ENCODE measurements around the gene CHRNA5. TPM values are rescaled to one million over a fixed set of nuclear protein-coding genes. Genes with fewer than 3 reads are reported as not detected.

The CHRNA5 gene
- total and polyA plus RNA-seq, 9 donors: 0.71 to 1.8 (median 1.2) TPM

- Histone ChIP-seq H3K9me3 (replicated peaks; ENCODE audit: control insufficient read depth, low read depth, low read length) (peaks cover 9% of the 10 kb centered on the region), H3K4me1 (ENCODE audit: control insufficient read depth, insufficient read depth, low read length) (peaks cover 12% of the 10 kb centered on the region), H3K36me3 (ENCODE audit: control insufficient read depth, insufficient read depth, low read length) (no peaks in the 10 kb centered on the region), H3K27me3 (ENCODE audit: control insufficient read depth, insufficient read depth, low read length) (peaks cover 20% of the 10 kb centered on the region), H3K4me3 (ENCODE audit: low read length) (no peak overlapping the region), H3K27ac (ENCODE audit: low read length) (no peak overlapping the region)
- no peak for DNase-seq
- WGBS (ENCODE audit: insufficient coverage): 100% methylated on average over 1 of the region's 2 CpGs
Observed at GRCh38 chr15:78636378-78636859, 71.1 kb downstream of the CHRNA5 start.

DNA sequence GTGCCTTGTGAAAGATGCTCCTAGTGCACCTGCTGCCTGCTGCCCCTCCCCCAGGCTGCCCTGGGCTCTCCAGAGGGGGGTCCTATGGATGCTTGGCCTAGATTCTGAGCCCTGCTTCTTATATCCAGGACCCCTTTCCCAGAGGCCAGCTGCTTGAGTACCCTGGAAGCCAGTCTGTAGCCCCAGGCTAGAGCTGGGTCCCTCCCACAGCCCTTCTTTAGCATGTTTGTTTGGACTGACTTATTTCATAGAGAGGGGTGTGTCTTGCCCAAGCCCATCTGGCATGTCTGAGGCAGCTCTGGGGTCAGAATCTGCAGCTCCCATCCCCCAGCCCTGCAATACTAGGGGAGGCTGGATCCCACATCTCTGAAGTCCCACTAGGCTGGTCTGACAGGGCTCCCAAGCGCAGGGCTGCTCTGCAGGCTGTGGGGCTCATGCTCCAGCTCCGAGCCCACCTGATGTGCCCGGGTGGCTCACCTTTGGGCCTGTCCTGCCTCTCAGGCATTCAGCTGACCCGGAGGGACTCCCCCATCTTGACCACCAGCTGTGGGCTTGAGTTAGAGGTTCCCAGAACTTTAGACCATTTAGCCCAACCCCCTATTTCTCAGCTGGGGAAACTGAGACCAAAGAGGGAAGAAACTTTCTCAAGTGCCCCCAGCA lies 72.6 kb downstream of the CHRNA5 start:
- no peak for DNase-seq
- H3K36me3 ChIP-seq (ENCODE audit: control insufficient read depth, insufficient read depth, low read length): no peaks in the 10 kb centered on the region
- no peak overlapping the region for H3K4me3 ChIP-seq (ENCODE audit: low read length)
- peaks cover 8% of the 10 kb centered on the region for H3K9me3 ChIP-seq (replicated peaks; ENCODE audit: control insufficient read depth, low read depth, low read length)
- H3K27me3 ChIP-seq (ENCODE audit: control insufficient read depth, insufficient read depth, low read length): peaks cover 28% of the 10 kb centered on the region
- no peak overlapping the region for H3K27ac ChIP-seq (ENCODE audit: low read length)
- 74% methylated on average over 3 of the region's 4 CpGs for WGBS (ENCODE audit: insufficient coverage)
- peaks cover 17% of the 10 kb centered on the region for H3K4me1 ChIP-seq (ENCODE audit: control insufficient read depth, insufficient read depth, low read length)

DNA sequence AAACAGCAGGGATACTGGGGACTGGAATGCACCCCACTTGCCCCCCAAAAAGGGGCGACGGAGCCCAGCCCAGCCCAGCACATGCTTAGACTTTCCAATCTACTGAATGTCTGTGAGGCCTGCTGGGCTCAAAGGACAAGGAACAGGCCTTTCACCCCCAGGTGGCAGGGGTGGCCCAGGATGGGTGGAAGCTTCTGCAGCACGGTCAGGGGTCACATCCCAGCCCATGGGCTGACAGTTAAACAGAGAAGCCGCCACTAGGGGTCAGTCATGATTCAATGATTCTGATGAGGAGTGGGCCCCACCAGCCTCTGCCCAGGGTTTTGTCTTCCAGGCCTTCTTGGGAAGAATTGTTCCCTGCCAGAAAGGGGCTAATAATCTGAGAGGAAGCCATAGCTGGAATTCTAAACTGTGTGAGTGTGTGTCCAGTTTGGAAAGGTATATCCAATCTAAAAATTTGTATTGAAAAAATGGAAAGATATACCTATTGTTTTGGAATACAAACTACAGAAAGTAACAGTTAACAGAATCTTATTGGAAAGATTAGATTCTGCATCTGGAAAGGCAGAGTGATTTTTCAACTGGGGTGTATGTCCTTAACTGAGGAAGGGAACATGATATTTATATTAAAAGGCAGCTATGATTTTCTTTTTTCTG lies 73.5 kb downstream of the CHRNA5 start:
- WGBS (ENCODE audit: insufficient coverage): 36% methylated on average over 4 of the region's 4 CpGs
- H3K4me1 ChIP-seq (ENCODE audit: control insufficient read depth, insufficient read depth, low read length): peaks cover 17% of the 10 kb centered on the region
- DNase-seq: peak; percentile 71
- H3K27me3 ChIP-seq (ENCODE audit: control insufficient read depth, insufficient read depth, low read length): peaks cover 28% of the 10 kb centered on the region
- H3K36me3 ChIP-seq (ENCODE audit: control insufficient read depth, insufficient read depth, low read length): no peaks in the 10 kb centered on the region
- no peak overlapping the region for H3K4me3 ChIP-seq (ENCODE audit: low read length)
- no peaks in the 10 kb centered on the region for H3K9me3 ChIP-seq (replicated peaks; ENCODE audit: control insufficient read depth, low read depth, low read length)
- no peak overlapping the region for H3K27ac ChIP-seq (ENCODE audit: low read length)

DNA sequence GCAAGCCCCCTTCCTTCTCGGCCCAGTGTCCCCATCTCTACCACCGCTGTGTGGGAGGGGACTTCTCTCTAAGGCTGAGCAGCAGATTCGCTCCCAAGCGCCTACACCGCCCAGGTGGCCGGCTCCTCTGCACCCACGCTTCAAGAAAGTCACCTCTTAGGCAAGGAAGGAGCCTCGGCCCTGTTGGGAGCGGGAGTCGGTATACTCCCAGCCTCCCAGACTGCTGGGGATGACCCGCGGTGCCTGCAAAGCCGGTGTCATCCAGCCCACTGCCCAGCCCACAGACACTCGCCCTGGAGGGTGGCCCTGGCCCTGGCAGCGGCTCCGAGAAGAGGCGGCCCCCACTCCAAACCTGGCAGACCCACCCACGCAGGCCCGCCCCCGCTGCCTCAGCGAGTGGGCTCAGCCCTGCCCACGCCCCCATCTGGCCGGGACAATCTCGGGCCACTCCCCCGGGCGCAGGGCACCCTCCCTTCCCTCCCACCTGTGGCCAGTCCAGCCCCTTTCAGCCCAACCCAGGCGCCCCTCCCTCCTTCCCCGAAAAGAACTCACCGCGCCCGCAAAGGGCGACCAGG lies 75.3 kb downstream of the CHRNA5 start:
- H3K4me1 ChIP-seq (ENCODE audit: control insufficient read depth, insufficient read depth, low read length): peaks cover 17% of the 10 kb centered on the region
- H3K27me3 ChIP-seq (ENCODE audit: control insufficient read depth, insufficient read depth, low read length): peaks cover 28% of the 10 kb centered on the region
- H3K9me3 ChIP-seq (replicated peaks; ENCODE audit: control insufficient read depth, low read depth, low read length): no peaks in the 10 kb centered on the region
- H3K4me3 ChIP-seq (ENCODE audit: low read length): peak overlapping the region; percentile 41
- no peak overlapping the region for H3K27ac ChIP-seq (ENCODE audit: low read length)
- H3K36me3 ChIP-seq (ENCODE audit: control insufficient read depth, insufficient read depth, low read length): no peaks in the 10 kb centered on the region
- DNase-seq: no peak
- 8% methylated on average over 32 of the region's 32 CpGs for WGBS (ENCODE audit: insufficient coverage)

DNA sequence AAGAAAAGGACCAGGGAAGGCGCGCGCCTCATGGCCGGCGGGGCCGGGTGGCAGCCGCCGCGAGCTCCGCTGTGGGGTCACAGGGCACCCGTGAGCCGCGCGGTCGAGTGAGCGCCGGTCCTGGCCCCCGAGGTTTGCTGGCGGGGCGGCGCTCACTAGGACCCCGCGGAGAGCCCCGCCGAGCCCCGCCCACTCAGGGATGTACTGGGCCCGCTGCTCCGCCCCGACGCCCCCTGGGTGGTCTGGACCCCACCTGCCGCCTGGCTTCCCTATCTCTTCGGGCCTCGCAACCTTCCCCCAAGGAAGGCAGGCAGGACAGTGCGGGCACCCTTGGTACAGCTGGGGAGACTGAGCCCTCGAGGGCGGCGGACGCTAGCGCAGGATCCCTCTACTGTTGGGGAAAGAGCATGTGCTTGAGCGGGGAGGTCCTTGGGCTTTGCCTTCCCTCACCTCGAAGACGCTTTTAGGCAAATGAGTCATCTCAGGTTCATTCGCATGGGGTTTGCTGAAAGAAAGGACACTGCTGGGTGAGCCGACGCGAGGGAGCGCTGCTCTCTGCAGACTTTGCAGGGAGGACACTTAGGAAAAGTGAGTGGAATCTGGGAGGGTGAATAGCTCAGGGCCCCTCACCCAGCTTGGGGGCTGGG lies 75.9 kb downstream of the CHRNA5 start, which contains the start of gene CHRNB4:
TSS of gene CHRNB4 (minus strand) at position 109 of the 647 bp plus-strand sequence. CDS start at position 32, 77 bp downstream.
- Histone ChIP-seq H3K9me3 (replicated peaks; ENCODE audit: control insufficient read depth, low read depth, low read length) (no peaks in the 10 kb centered on the region), H3K4me1 (ENCODE audit: control insufficient read depth, insufficient read depth, low read length) (peaks cover 17% of the 10 kb centered on the region), H3K27ac (ENCODE audit: low read length) (no peak within 1 kb of the TSS), H3K27me3 (ENCODE audit: control insufficient read depth, insufficient read depth, low read length) (peaks cover 28% of the 10 kb centered on the region), H3K36me3 (ENCODE audit: control insufficient read depth, insufficient read depth, low read length) (no peaks in the 10 kb centered on the region), H3K4me3 (ENCODE audit: low read length) (peak within 1 kb of the TSS; percentile 41)
- WGBS (ENCODE audit: insufficient coverage): 3% methylated on average over 47 of the region's 47 CpGs
- DNase-seq: peak; percentile 43

GRCh38 chr15:78641749-78642275 lies 76.5 kb downstream of the CHRNA5 start:
- 46% methylated on average over 8 of the region's 11 CpGs for WGBS (ENCODE audit: insufficient coverage)
- H3K36me3 ChIP-seq (ENCODE audit: control insufficient read depth, insufficient read depth, low read length): no peaks in the 10 kb centered on the region
- peaks cover 30% of the 10 kb centered on the region for H3K27me3 ChIP-seq (ENCODE audit: control insufficient read depth, insufficient read depth, low read length)
- H3K27ac ChIP-seq (ENCODE audit: low read length): no peak overlapping the region
- no peak overlapping the region for H3K4me3 ChIP-seq (ENCODE audit: low read length)
- DNase-seq: no peak
- peaks cover 17% of the 10 kb centered on the region for H3K4me1 ChIP-seq (ENCODE audit: control insufficient read depth, insufficient read depth, low read length)
- no peaks in the 10 kb centered on the region for H3K9me3 ChIP-seq (replicated peaks; ENCODE audit: control insufficient read depth, low read depth, low read length)

DNA sequence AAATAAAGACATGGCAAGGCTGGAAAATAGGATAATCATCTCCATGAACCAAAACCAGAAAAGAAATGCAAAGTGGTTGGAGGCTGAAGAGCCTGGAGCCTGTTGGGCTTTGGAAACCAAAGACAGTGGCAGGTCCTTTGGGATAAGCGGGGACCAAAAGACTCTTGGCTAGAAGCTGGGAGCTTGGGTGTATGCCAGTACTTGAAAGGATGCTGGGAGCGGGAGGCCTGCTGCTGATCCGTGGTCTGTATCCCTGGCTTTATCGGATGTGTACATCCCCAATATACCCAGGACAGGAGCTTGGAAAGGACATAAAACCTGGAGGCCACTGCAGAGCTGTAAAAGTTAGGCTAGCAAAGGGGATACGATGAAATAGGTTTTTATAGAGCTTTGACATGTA lies 77.0 kb downstream of the CHRNA5 start:
- H3K36me3 ChIP-seq (ENCODE audit: control insufficient read depth, insufficient read depth, low read length): no peaks in the 10 kb centered on the region
- H3K4me1 ChIP-seq (ENCODE audit: control insufficient read depth, insufficient read depth, low read length): peaks cover 17% of the 10 kb centered on the region
- H3K27me3 ChIP-seq (ENCODE audit: control insufficient read depth, insufficient read depth, low read length): peaks cover 27% of the 10 kb centered on the region
- peak; percentile 59 for DNase-seq
- H3K4me3 ChIP-seq (ENCODE audit: low read length): no peak overlapping the region
- 22% methylated on average over 3 of the region's 5 CpGs for WGBS (ENCODE audit: insufficient coverage)
- no peak overlapping the region for H3K27ac ChIP-seq (ENCODE audit: low read length)
- no peaks in the 10 kb centered on the region for H3K9me3 ChIP-seq (replicated peaks; ENCODE audit: control insufficient read depth, low read depth, low read length)

Other genes starting within 250 kb of the CHRNA5 start
- 69.1 TPM for gene CRABP1, start 225.2 kb upstream of the CHRNA5 start, total RNA-seq
- gene CRABP1, start 225.2 kb upstream of the CHRNA5 start, polyA plus RNA-seq (ENCODE audit: insufficient read depth in 1 of 8, insufficient read length in 8 of 8, low replicate concordance in 1 of 8): 100 to 1,000 TPM in 2 of 8 donors, 10 to 100 TPM in 6; 16.3 to 159 (median 63.7) TPM
- 33.2 TPM for gene IREB2, start 127.3 kb upstream of the CHRNA5 start, total RNA-seq
- gene IREB2, start 127.3 kb upstream of the CHRNA5 start, polyA plus RNA-seq (ENCODE audit: insufficient read depth in 1 of 8, insufficient read length in 8 of 8, low replicate concordance in 1 of 8): 10 to 100 TPM; 28.4 to 44.0 (median 38.5) TPM
- 4.0 TPM for gene HYKK, start 57.9 kb upstream of the CHRNA5 start, total RNA-seq
- 1 to 10 TPM; 1.2 to 2.2 (median 1.8) TPM for gene HYKK, start 57.9 kb upstream of the CHRNA5 start, polyA plus RNA-seq (ENCODE audit: insufficient read depth in 1 of 8, insufficient read length in 8 of 8, low replicate concordance in 1 of 8)
- 170 TPM for gene PSMA4, start 25.1 kb upstream of the CHRNA5 start, total RNA-seq
- gene PSMA4, start 25.1 kb upstream of the CHRNA5 start, polyA plus RNA-seq (ENCODE audit: insufficient read depth in 1 of 8, insufficient read length in 8 of 8, low replicate concordance in 1 of 8): 100 to 1,000 TPM; 145 to 191 (median 165) TPM
- gene CHRNA3, start 55.5 kb downstream of the CHRNA5 start, total RNA-seq: 0.13 TPM
- 1 to 10 TPM in 1 of 8 donors, under 1 TPM in 6, not detected in 1; 0.07 to 2.7 (median 0.19) TPM for gene CHRNA3, start 55.5 kb downstream of the CHRNA5 start, polyA plus RNA-seq (ENCODE audit: insufficient read depth in 1 of 8, insufficient read length in 8 of 8, low replicate concordance in 1 of 8)
- 0.09 TPM for gene CHRNB4, start 75.7 kb downstream of the CHRNA5 start, total RNA-seq
- gene CHRNB4, start 75.7 kb downstream of the CHRNA5 start, polyA plus RNA-seq (ENCODE audit: insufficient read depth in 1 of 8, insufficient read length in 8 of 8, low replicate concordance in 1 of 8): 1 to 10 TPM in 4 of 8 donors, under 1 TPM in 4; 0.39 to 1.4 (median 0.99) TPM
- gene ADAMTS7, start 245.9 kb downstream of the CHRNA5 start, total RNA-seq: 4.9 TPM
- 10 to 100 TPM; 14.6 to 34.8 (median 26.1) TPM for gene ADAMTS7, start 245.9 kb downstream of the CHRNA5 start, polyA plus RNA-seq (ENCODE audit: insufficient read depth in 1 of 8, insufficient read length in 8 of 8, low replicate concordance in 1 of 8)